Measurements from ENCODE around the gene MEX3A.

The MEX3A gene

GRCh38 chr1:156097499-156098178, 15.4 kb upstream of the MEX3A start:
- TF ChIP-seq EZH2 (IDR thresholded peaks at IDR 0.05; ENCODE audit: borderline replicate concordance, low read length): no peak
- no peak for TF ChIP-seq CTCF (IDR thresholded peaks at IDR 0.05; ENCODE audit: low read length)
- Histone ChIP-seq H3K4me3 (ENCODE audit: low read depth, low read length, poor library complexity, severe bottlenecking) (no peak overlapping the region), H3K9ac (ENCODE audit: low read length) (no peak overlapping the region), H3K9me2 (ENCODE audit: low read depth, low read length) (no peaks in the 10 kb centered on the region), H3F3A (ENCODE audit: insufficient read depth, low read length) (no peaks in the 10 kb centered on the region), H3K36me3 (ENCODE audit: insufficient read depth, low read length) (no peaks in the 10 kb centered on the region), H3K4me2 (ENCODE audit: low read length) (no peak overlapping the region), H3K79me2 (ENCODE audit: insufficient read depth, low read length) (no peaks in the 10 kb centered on the region), H3K4me1 (ENCODE audit: insufficient read depth, low read length, severe bottlenecking) (no peaks in the 10 kb centered on the region), H3K27me3 (ENCODE audit: insufficient read depth, low read length) (no peaks in the 10 kb centered on the region; the same call in 1 of the 2 replicates), H3K27ac (ENCODE audit: low read depth, low read length, poor library complexity, severe bottlenecking) (no peak overlapping the region), H4K20me1 (ENCODE audit: insufficient read depth, low read length) (no peaks in the 10 kb centered on the region), H3K9me3 (ENCODE audit: low read length) (no peaks in the 10 kb centered on the region), H2AFZ (ENCODE audit: low read length) (no peak overlapping the region)

- Histone ChIP-seq H3K4me2 (ENCODE audit: low read length) (no peak overlapping the region), H3K27ac (ENCODE audit: low read depth, low read length, poor library complexity, severe bottlenecking) (no peak overlapping the region), H3K9me3 (ENCODE audit: low read length) (no peaks in the 10 kb centered on the region), H3K36me3 (ENCODE audit: insufficient read depth, low read length) (no peaks in the 10 kb centered on the region), H3K79me2 (ENCODE audit: insufficient read depth, low read length) (no peaks in the 10 kb centered on the region), H3K4me3 (ENCODE audit: low read depth, low read length, poor library complexity, severe bottlenecking) (no peak overlapping the region), H3K4me1 (ENCODE audit: insufficient read depth, low read length, severe bottlenecking) (no peaks in the 10 kb centered on the region), H3F3A (ENCODE audit: insufficient read depth, low read length) (no peaks in the 10 kb centered on the region), H3K9ac (ENCODE audit: low read length) (no peak overlapping the region), H3K9me2 (ENCODE audit: low read depth, low read length) (no peaks in the 10 kb centered on the region), H3K27me3 (ENCODE audit: insufficient read depth, low read length) (no peaks in the 10 kb centered on the region; the same call in 1 of the 2 replicates), H2AFZ (ENCODE audit: low read length) (no peak overlapping the region), H4K20me1 (ENCODE audit: insufficient read depth, low read length) (no peaks in the 10 kb centered on the region)
- TF ChIP-seq CTCF (IDR thresholded peaks at IDR 0.05; ENCODE audit: low read length): peak; percentile 98
- TF ChIP-seq EZH2 (IDR thresholded peaks at IDR 0.05; ENCODE audit: borderline replicate concordance, low read length): no peak
Observed at GRCh38 chr1:156096640-156097391, 14.6 kb upstream of the MEX3A start.

GRCh38 chr1:156095906-156096508, 13.7 kb upstream of the MEX3A start:
- Histone ChIP-seq H3K79me2 (ENCODE audit: insufficient read depth, low read length) (no peaks in the 10 kb centered on the region), H3K4me2 (ENCODE audit: low read length) (no peak overlapping the region), H3K9ac (ENCODE audit: low read length) (no peak overlapping the region), H3K27ac (ENCODE audit: low read depth, low read length, poor library complexity, severe bottlenecking) (no peak overlapping the region), H2AFZ (ENCODE audit: low read length) (no peak overlapping the region), H3K27me3 (ENCODE audit: insufficient read depth, low read length) (peaks cover 4% of the 10 kb centered on the region; the same call in 1 of the 2 replicates), H3F3A (ENCODE audit: insufficient read depth, low read length) (no peaks in the 10 kb centered on the region), H4K20me1 (ENCODE audit: insufficient read depth, low read length) (no peaks in the 10 kb centered on the region), H3K36me3 (ENCODE audit: insufficient read depth, low read length) (no peaks in the 10 kb centered on the region), H3K4me3 (ENCODE audit: low read depth, low read length, poor library complexity, severe bottlenecking) (no peak overlapping the region), H3K4me1 (ENCODE audit: insufficient read depth, low read length, severe bottlenecking) (no peaks in the 10 kb centered on the region), H3K9me2 (ENCODE audit: low read depth, low read length) (no peaks in the 10 kb centered on the region), H3K9me3 (ENCODE audit: low read length) (no peaks in the 10 kb centered on the region)
- no peak for TF ChIP-seq CTCF (IDR thresholded peaks at IDR 0.05; ENCODE audit: low read length)
- no peak for TF ChIP-seq EZH2 (IDR thresholded peaks at IDR 0.05; ENCODE audit: borderline replicate concordance, low read length)
